IMR-90 (cell line): ENCODE measurements around the gene LENG9. TPM values are rescaled to one million over a fixed set of nuclear protein-coding genes. Genes with fewer than 3 reads are reported as not detected.

Source experiments
- ATAC-seq: fragments of 200-7000 bp; cut with Tn5 transposase; 2 replicates; pipeline ENCODE4 v1.9.1; 2020; ENCODE audit warnings: low read depth, mild to moderate bottlenecking, moderate library complexity
- BruUV-seq: library from RNA; stranded (reverse); fragments of 400-500 nt; replicated peaks from 2 replicates; lab custom pipeline; 2021; lab: Mats Ljungman, UMichigan
- CTCF ChIA-PET: fragments of 300-600 bp; formaldehyde crosslinking; extraction: SDS; loops from one replicate; lab custom pipeline; 2021; ENCODE audit warnings: antibody characterized with exemption; lab: Yijun Ruan, JAX
- POLR2A ChIA-PET: fragments of 300-600 bp; sonication (Branson Sonifier 250); formaldehyde crosslinking; loops from one replicate; lab custom pipeline; 2022; ENCODE audit warnings: antibody characterized with exemption; ENCODE audit not compliant: unreplicated experiment; lab: Charles Lee
- DNase-seq: peaks from one replicate; pipeline ENCODE4 v3.0.0; 2013
- H2AFZ ChIP-seq: replicated peaks from 2 replicates; pipeline ENCODE3; 2013; ENCODE audit warnings: low read length, mild to moderate bottlenecking; ENCODE audit not compliant: poor library complexity
- H2AK5ac ChIP-seq: 2 replicates; pipeline ENCODE4 v1.6.1; 2013; ENCODE audit warnings: low read depth, low read length, inconsistent platforms
- H2AK9ac ChIP-seq: replicated peaks from 2 replicates; pipeline ENCODE3; 2013; ENCODE audit warnings: mild to moderate bottlenecking, low read depth, low read length, moderate library complexity; ENCODE audit not compliant: poor library complexity
- H2BK120ac ChIP-seq: 2 replicates; pipeline ENCODE4 v1.6.1; 2013; ENCODE audit warnings: low read depth, low read length, inconsistent platforms
- H2BK15ac ChIP-seq: 3 replicates; pipeline ENCODE4 v1.6.1; 2013; ENCODE audit warnings: low read depth, low read length, inconsistent platforms
- H2BK20ac ChIP-seq: 2 replicates; pipeline ENCODE4 v1.6.1; 2013; ENCODE audit warnings: low read depth, mild to moderate bottlenecking, inconsistent platforms, low read length, moderate library complexity
- H2BK5ac ChIP-seq: 2 replicates; pipeline ENCODE4 v1.6.1; 2013; ENCODE audit warnings: mild to moderate bottlenecking, low read depth, low read length, inconsistent platforms; ENCODE audit not compliant: poor library complexity, severe bottlenecking
- H3K14ac ChIP-seq: replicated peaks from 2 replicates; pipeline ENCODE4 v1.6.1; 2013; ENCODE audit warnings: low read depth, low read length, inconsistent platforms
- H3K18ac ChIP-seq: 2 replicates; pipeline ENCODE4 v1.6.1; 2013; ENCODE audit warnings: low read depth, low read length, control low read depth
- H3K23ac ChIP-seq: 2 replicates; pipeline ENCODE4 v1.6.1; 2013; ENCODE audit warnings: low read depth, low read length, inconsistent platforms
- H3K27ac ChIP-seq: 2 replicates; pipeline ENCODE4 v1.5.1; 2013; ENCODE audit warnings: mild to moderate bottlenecking, control low read depth, low read length; ENCODE audit not compliant: insufficient read depth
- H3K27me3 ChIP-seq: 2 replicates; pipeline ENCODE4 v1.6.1; 2013; ENCODE audit warnings: low read length; ENCODE audit not compliant: control insufficient read depth, insufficient read depth
- H3K36me3 ChIP-seq: 2 replicates; pipeline ENCODE4 v1.6.1; 2013; ENCODE audit warnings: low read length, mixed read lengths; ENCODE audit not compliant: control insufficient read depth, insufficient read depth
- H3K4ac ChIP-seq: 2 replicates; pipeline ENCODE4 v1.6.1; 2013; ENCODE audit warnings: low read depth, low read length, inconsistent platforms
- H3K4me1 ChIP-seq: 2 replicates; pipeline ENCODE4 v1.6.1; 2013; ENCODE audit warnings: low read length, mixed read lengths; ENCODE audit not compliant: control insufficient read depth, insufficient read depth
- H3K4me2 ChIP-seq: 2 replicates; pipeline ENCODE4 v1.6.1; 2013; ENCODE audit warnings: low read depth, mild to moderate bottlenecking, control low read depth, low read length, moderate library complexity
- H3K4me3 ChIP-seq: 2 replicates; pipeline ENCODE4 v1.5.1; 2013; ENCODE audit warnings: low read depth, mild to moderate bottlenecking, control low read depth, low read length, moderate library complexity; ENCODE audit not compliant: insufficient read depth
- H3K56ac ChIP-seq: 2 replicates; pipeline ENCODE4 v1.6.1; 2013; ENCODE audit warnings: low read length, inconsistent platforms; ENCODE audit not compliant: insufficient read depth; ENCODE audit errors: extremely low read depth
- H3K79me1 ChIP-seq, 2 experiments: 2 replicates each; pipeline ENCODE4 v1.6.1; 2013; ENCODE audit warnings: low read length in 2 of 2, inconsistent platforms in 1 of 2, low read depth in 1 of 2
- H3K9ac ChIP-seq: 2 replicates; pipeline ENCODE4 v1.6.1; 2013; ENCODE audit warnings: low read depth, low read length, control low read depth
- H3K9me1 ChIP-seq: 2 replicates; pipeline ENCODE4 v1.6.1; 2013; ENCODE audit warnings: low read length, inconsistent platforms; ENCODE audit not compliant: insufficient read depth
- H3K9me3 ChIP-seq: 2 replicates; pipeline ENCODE4 v1.6.1; 2013; ENCODE audit warnings: low read length; ENCODE audit not compliant: control insufficient read depth, insufficient read depth
- H4K20me1 ChIP-seq: 2 replicates; pipeline ENCODE4 v1.6.1; 2013; ENCODE audit warnings: low read length, inconsistent platforms; ENCODE audit not compliant: insufficient read depth
- H4K5ac ChIP-seq: 2 replicates; pipeline ENCODE4 v1.6.1; 2013; ENCODE audit warnings: mild to moderate bottlenecking, low read depth, low read length, control low read depth
- H4K8ac ChIP-seq, 2 experiments: 2 replicates each; pipeline ENCODE4 v1.6.1; 2013; ENCODE audit warnings: low read depth in 2 of 2, low read length in 2 of 2, control low read depth in 1 of 2, inconsistent platforms in 1 of 2
- H4K91ac ChIP-seq: 2 replicates; pipeline ENCODE4 v1.6.1; 2013; ENCODE audit warnings: low read depth, low read length, inconsistent platforms; ENCODE audit not compliant: insufficient read depth
- CEBPB ChIP-seq: IDR thresholded peaks from 2 replicates; pipeline ENCODE4 v1.6.1; 2012; ENCODE audit warnings: low read depth, low read length, improper control_type of control experiment
- FOS ChIP-seq: fragments of 150-350 bp; IDR thresholded peaks from 2 replicates; pipeline ENCODE4 v1.6.1; 2016; ENCODE audit warnings: low read depth, low read length
- MAZ ChIP-seq: IDR thresholded peaks from 2 replicates; pipeline ENCODE4 v1.6.1; 2012; ENCODE audit warnings: low read depth, mild to moderate bottlenecking, low read length, improper control_type of control experiment, moderate library complexity, borderline replicate concordance
- NFE2L2 ChIP-seq: fragments of 150-350 bp; IDR thresholded peaks from 2 replicates; pipeline ENCODE4 v1.6.1; 2016; ENCODE audit warnings: low read depth, mild to moderate bottlenecking, low read length
- POLR2A ChIP-seq: IDR thresholded peaks from 2 replicates; pipeline ENCODE4 v1.6.1; 2012; ENCODE audit warnings: mild to moderate bottlenecking, low read depth, low read length
- RAD21 ChIP-seq: IDR thresholded peaks from 2 replicates; pipeline ENCODE4 v1.6.1; 2012; ENCODE audit warnings: low read length, improper control_type of control experiment
- RFX5 ChIP-seq: IDR thresholded peaks from 2 replicates; pipeline ENCODE4 v1.8.0; 2012; ENCODE audit warnings: low read depth, mild to moderate bottlenecking, low read length, moderate library complexity
- SMC3 ChIP-seq: fragments of 150-350 bp; IDR thresholded peaks from 2 replicates; pipeline ENCODE4 v1.6.1; 2016; ENCODE audit warnings: low read depth, mild to moderate bottlenecking, antibody characterized with exemption, low read length, moderate library complexity
- WGBS, 2 experiments: methylation state at CpG; one replicate each; pipeline versions ENCODE4 v1.1.5 to v1.1.7; 2013; ENCODE audit warnings: missing lambda C conversion rate in 2 of 2; ENCODE audit not compliant: insufficient read length in 1 of 2; ENCODE audit errors: extremely low coverage in 2 of 2; 5-methylcytosine and 5-hydroxymethylcytosine counted together
- dilution Hi-C: fragments of 300-500 bp; cut with HindIII; formaldehyde crosslinking; loops from one replicate; pipeline ENCODE4 v1.14.3; 2018; ENCODE audit warnings: low sequenced_read_pairs; ENCODE audit not compliant: unreplicated experiment
- in situ Hi-C: fragments of 300-500 bp; cut with MboI; formaldehyde crosslinking; loops from 3 replicates; pipeline ENCODE4 v1.14.3; 2019; ENCODE audit warnings: low sequenced_read_pairs, inconsistent platforms, mixed read lengths
- intact Hi-C: fragments of 100-400 bp; cut with micrococcal nuclease; formaldehyde crosslinking; loops from 2 replicates; pipeline ENCODE4 v1.10.0; 2022
- polyA plus RNA-seq, 3 experiments: library from polyadenylated mRNA; depleted of rRNA; stranded (reverse); fragments of >200 nt; gene quantifications; 2 replicates each; pipeline ENCODE4 v1.2.3, GENCODE V29; 2012; ENCODE audit warnings: low replicate concordance in 1 of 3
- total RNA-seq: library from RNA; depleted of rRNA; stranded (reverse); fragments of >200 nt; gene quantifications from 2 replicates; pipeline ENCODE4 v1.2.3, GENCODE V29; 2012
- TF ChIP-seq, protein P1 (sequence below): fragments of 150-350 bp; IDR thresholded peaks from 2 replicates; pipeline ENCODE4 v1.6.1; 2016; ENCODE audit warnings: low read depth, mild to moderate bottlenecking, low read length, moderate library complexity, borderline replicate concordance
- TF ChIP-seq, protein P2 (sequence below): fragments of 150-350 bp; IDR thresholded peaks from 2 replicates; pipeline ENCODE4 v1.6.1; 2017; ENCODE audit warnings: mild to moderate bottlenecking, antibody characterized with exemption, low read length, low read depth

LENG9 gene
- total and polyA plus RNA-seq, 2 of the 4 experiments (the other 2 are of a cell fraction), result 0.94 to 1.1 TPM

DNA sequence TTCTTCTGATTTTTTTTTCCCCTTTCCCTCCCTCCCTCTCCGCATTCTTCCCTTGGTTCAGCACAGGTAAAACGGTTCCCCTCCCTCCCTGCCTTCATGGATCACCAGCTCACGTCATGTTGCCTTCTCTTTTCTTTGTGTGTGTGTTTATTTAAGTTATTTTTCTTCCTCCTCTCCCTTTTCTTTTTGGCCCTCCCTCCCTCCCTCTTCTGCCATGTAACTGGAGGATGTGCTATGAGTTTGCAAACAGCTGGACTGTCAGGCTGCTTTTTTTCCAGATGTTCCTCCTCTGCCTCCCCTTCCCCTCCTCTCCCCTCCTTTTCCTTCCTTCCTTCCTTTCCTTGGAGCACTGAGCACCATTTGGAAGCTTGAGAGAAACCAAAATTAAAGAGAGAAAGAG is 2.0 kb downstream of the LENG9 start:
- ChIA-PET CTCF (no interaction called here), POLR2A (interaction anchor here (1.0 kb wide), 1 partner anchor 13 kb away, joined by 3 read pairs; the partner anchor contains the start of gene LENG8)
- Histone ChIP-seq H3K79me1 (peaks cover 11 to 41% of the 10 kb centered on the region in 2 experiments; a peak in 3 of 4 replicates), H3K18ac (peak overlapping the region; percentile 22; the same call in 1 of the 2 replicates), H2BK120ac (no peak overlapping the region), H2BK15ac (no peak overlapping the region), H3K14ac (0 out of 2 replicates have a peak overlapping the region, but pooled peaks have one; percentile 14), H4K5ac (peak overlapping the region; percentile 8; the same call in 1 of the 2 replicates), H3K9me3 (no peaks in the 10 kb centered on the region), H3K9ac (peak overlapping the region; percentile 18; the same call in 1 of the 2 replicates), H3K4me3 (no peak overlapping the region), H2BK5ac (no peak overlapping the region), H3K4me1 (peaks cover 18% of the 10 kb centered on the region), H4K8ac (no peak overlapping the region), H3K27ac (peak overlapping the region; percentile 94; the same call in 1 of the 2 replicates), H3K36me3 (peaks cover 55% of the 10 kb centered on the region), H3K23ac (no peak overlapping the region; the same call in 1 of the 2 replicates), H2AFZ (no peak overlapping the region), H3K4me2 (peak overlapping the region; percentile 48; the same call in 1 of the 2 replicates), H3K56ac (no peak overlapping the region), H2AK5ac (peak overlapping the region; percentile 62; the same call in 1 of the 2 replicates), H3K27me3 (no peaks in the 10 kb centered on the region), H3K4ac (peak overlapping the region; percentile 46; the same call in 1 of the 2 replicates), H3K9me1 (peaks cover 6% of the 10 kb centered on the region; the same call in 1 of the 2 replicates), H2BK20ac (no peak overlapping the region), H4K20me1 (peaks cover 48% of the 10 kb centered on the region), H4K91ac (no peak overlapping the region), H2AK9ac (peak overlapping the region; percentile 87)
- in situ Hi-C loops (loop anchor here (25.0 kb wide), 4 partner anchors 349 to 1676 kb away; partner anchors contain the start of genes NAT14, NDUFA3, OSCAR and PRPF31), intact Hi-C loops (loop anchor here (1.0 to 10.0 kb wide), 2 partner anchors 12 to 623 kb away; partner anchors contain the start of gene LENG8), dilution Hi-C loops (no loop called here)
- no CpG with 5 or more reads among the region's 3 CpGs for WGBS, 2 experiments
- DNase-seq (peak; percentile 54), ATAC-seq (no peak)
- no TSS peak for BruUV-seq
- TF ChIP-seq, protein P1, sequence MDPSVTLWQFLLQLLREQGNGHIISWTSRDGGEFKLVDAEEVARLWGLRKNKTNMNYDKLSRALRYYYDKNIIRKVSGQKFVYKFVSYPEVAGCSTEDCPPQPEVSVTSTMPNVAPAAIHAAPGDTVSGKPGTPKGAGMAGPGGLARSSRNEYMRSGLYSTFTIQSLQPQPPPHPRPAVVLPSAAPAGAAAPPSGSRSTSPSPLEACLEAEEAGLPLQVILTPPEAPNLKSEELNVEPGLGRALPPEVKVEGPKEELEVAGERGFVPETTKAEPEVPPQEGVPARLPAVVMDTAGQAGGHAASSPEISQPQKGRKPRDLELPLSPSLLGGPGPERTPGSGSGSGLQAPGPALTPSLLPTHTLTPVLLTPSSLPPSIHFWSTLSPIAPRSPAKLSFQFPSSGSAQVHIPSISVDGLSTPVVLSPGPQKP, result no peak
- TF ChIP-seq MAZ (no peak), RAD21 (no peak), FOS (no peak), RFX5 (no peak), SMC3 (no peak), NFE2L2 (no peak), POLR2A (no peak), CEBPB (no peak)
- TF ChIP-seq, protein P2, sequence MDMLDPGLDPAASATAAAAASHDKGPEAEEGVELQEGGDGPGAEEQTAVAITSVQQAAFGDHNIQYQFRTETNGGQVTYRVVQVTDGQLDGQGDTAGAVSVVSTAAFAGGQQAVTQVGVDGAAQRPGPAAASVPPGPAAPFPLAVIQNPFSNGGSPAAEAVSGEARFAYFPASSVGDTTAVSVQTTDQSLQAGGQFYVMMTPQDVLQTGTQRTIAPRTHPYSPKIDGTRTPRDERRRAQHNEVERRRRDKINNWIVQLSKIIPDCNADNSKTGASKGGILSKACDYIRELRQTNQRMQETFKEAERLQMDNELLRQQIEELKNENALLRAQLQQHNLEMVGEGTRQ, result no peak
